HCT116 (cell line): Measurements from ENCODE around the gene PTPN4. TPM values are rescaled to one million over a fixed set of nuclear protein-coding genes. Genes with fewer than 3 reads are reported as not detected.
A peak's percentile ranks its signal among the peaks of the same experiment; 100 is the strongest.

ENCODE experiments used
- ATAC-seq: fragments of 200-7000 bp; cut with Tn5 transposase; 2 replicates; pipeline ENCODE4 v1.9.1; 2020; ENCODE audit warnings: mild to moderate bottlenecking, moderate library complexity
- BruUV-seq: library from RNA; stranded (reverse); fragments of 400-500 nt; replicated peaks from 2 replicates; lab custom pipeline; 2021; lab: Mats Ljungman, UMichigan
- CTCF ChIA-PET: fragments of 300-600 bp; sonication (Branson Sonifier 250); formaldehyde crosslinking; loops from one replicate; lab custom pipeline; 2021; ENCODE audit warnings: antibody characterized with exemption; lab: Charles Lee
- POLR2A ChIA-PET: fragments of 300-600, 350-600 bp; sonication (Branson Sonifier 250); formaldehyde crosslinking; loops from one replicate; lab custom pipeline; 2021; ENCODE audit warnings: antibody characterized with exemption; lab: Charles Lee
- RAD21 ChIA-PET, 2 experiments: fragments of 300-600 bp; sonication (Branson Sonifier 250); formaldehyde crosslinking; loops; one replicate each; lab custom pipeline; 2023; ENCODE audit warnings: low total read pairs in 2 of 2; ENCODE audit not compliant: uncharacterized antibody in 2 of 2, unreplicated experiment in 2 of 2, low non-redundant PET in 1 of 2; lab: Charles Lee
- DNase-seq: peaks from one replicate; pipeline ENCODE4 v3.0.0-alpha.2; 2010; ENCODE audit warnings: low read depth, low spot score
- H2AFZ ChIP-seq: fragments of 200-600 bp; shearing (Covaris generic), sonication (generic); 2 replicates; pipeline ENCODE4 v1.6.1; 2017; ENCODE audit warnings: low read depth, mixed run types, mixed read lengths, antibody characterized with exemption, low read length; ENCODE audit not compliant: poor library complexity, severe bottlenecking
- H3K27ac ChIP-seq: 2 replicates; pipeline ENCODE4 v1.5.1; 2012; ENCODE audit warnings: low read depth, low read length
- H3K27me3 ChIP-seq: fragments of 200-600 bp; sonication (generic); 2 replicates; pipeline ENCODE4 v1.6.1; 2016; ENCODE audit warnings: mixed run types, low read length, mixed read lengths; ENCODE audit not compliant: insufficient read depth
- H3K36me3 ChIP-seq, 2 experiments: fragments of 200-500 bp in 1 of 2; fragments of 200-600 bp in 1 of 2; sonication (Bioruptor generic) in 1 of 2; sonication (generic) in 1 of 2; 2 replicates each; pipeline versions ENCODE4 v1.5.1 to v1.6.1; 2014 to 2016; ENCODE audit warnings: low read length in 2 of 2, inconsistent platforms in 1 of 2, mixed read lengths in 1 of 2, mixed run types in 1 of 2; ENCODE audit not compliant: insufficient read depth in 2 of 2, control insufficient read depth in 1 of 2
- H3K4me1 ChIP-seq, 2 experiments: fragments of 200-600 bp in 1 of 2; sonication (generic) in 1 of 2; 2 replicates each; pipeline versions ENCODE4 v1.5.1 to v1.6.1; 2012 to 2017; ENCODE audit warnings: low read length in 2 of 2, inconsistent platforms in 1 of 2, mild to moderate bottlenecking in 1 of 2, mixed read lengths in 1 of 2, mixed run types in 1 of 2, moderate library complexity in 1 of 2; ENCODE audit not compliant: insufficient read depth in 2 of 2, control insufficient read depth in 1 of 2
- H3K4me2 ChIP-seq: fragments of 200-600 bp; sonication (generic); 2 replicates; pipeline ENCODE4 v1.6.1; 2017; ENCODE audit warnings: mixed run types, low read length, mixed read lengths
- H3K4me3 ChIP-seq, 2 experiments: fragments of 200-600 bp in 1 of 2; sonication (generic) in 1 of 2; replicated peaks in 1 of 2; 2 replicates each; pipeline ENCODE4 v1.5.1; 2011 to 2016; ENCODE audit warnings: low read length in 2 of 2, control low read depth in 1 of 2, low read depth in 1 of 2, mild to moderate bottlenecking in 1 of 2, mixed read lengths in 1 of 2, mixed run types in 1 of 2
- H3K79me2 ChIP-seq: fragments of 200-600 bp; sonication (generic); 2 replicates; pipeline ENCODE4 v1.6.1; 2017; ENCODE audit warnings: mild to moderate bottlenecking, mixed run types, low read length, moderate library complexity, mixed read lengths; ENCODE audit not compliant: insufficient read depth
- H3K9ac ChIP-seq: fragments of 200-600 bp; sonication (generic); 2 replicates; pipeline ENCODE4 v1.6.1; 2016; ENCODE audit warnings: low read length, mixed read lengths
- H3K9me2 ChIP-seq: fragments of 200-600 bp; sonication (generic), shearing (Covaris generic); 2 replicates; pipeline ENCODE4 v1.6.1; 2017; ENCODE audit warnings: mixed run types, mild to moderate bottlenecking, moderate library complexity; ENCODE audit not compliant: insufficient read depth
- H3K9me3 ChIP-seq, 2 experiments: fragments of 200-500 bp in 1 of 2; fragments of 200-600 bp in 1 of 2; sonication (Bioruptor generic) in 1 of 2; sonication (generic) in 1 of 2; 2 replicates each; pipeline ENCODE4 v1.6.1; 2014 to 2017; ENCODE audit warnings: low read length in 2 of 2, mixed read lengths in 2 of 2, inconsistent platforms in 1 of 2, low read depth in 1 of 2, mild to moderate bottlenecking in 1 of 2, mixed run types in 1 of 2, moderate library complexity in 1 of 2; ENCODE audit not compliant: control insufficient read depth in 1 of 2, insufficient read depth in 1 of 2
- H4K20me1 ChIP-seq: fragments of 200-600 bp; sonication (generic), shearing (Covaris generic); 2 replicates; pipeline ENCODE4 v1.6.1; 2017; ENCODE audit warnings: mixed run types, mild to moderate bottlenecking, moderate library complexity; ENCODE audit not compliant: insufficient read depth
- CBX3 ChIP-seq: IDR thresholded peaks from 2 replicates; pipeline ENCODE4 v1.6.1; 2012; ENCODE audit warnings: low read depth
- CEBPB ChIP-seq: IDR thresholded peaks from 2 replicates; pipeline ENCODE4 v1.6.1; 2012; ENCODE audit warnings: low read depth
- EGR1 ChIP-seq: IDR thresholded peaks from 2 replicates; pipeline ENCODE4 v1.6.1; 2012; ENCODE audit warnings: low read depth
- EZH2phosphoT487 ChIP-seq: fragments of 200-600 bp; IDR thresholded peaks from 2 replicates; pipeline ENCODE4 v1.6.1; 2018; ENCODE audit warnings: antibody characterized with exemption, borderline replicate concordance
- FOSL1 ChIP-seq: IDR thresholded peaks from 2 replicates; pipeline ENCODE4 v1.6.1; 2012; ENCODE audit warnings: low read depth
- JUND ChIP-seq: IDR thresholded peaks from 2 replicates; pipeline ENCODE4 v1.6.1; 2012
- POLR2AphosphoS5 ChIP-seq: IDR thresholded peaks from 2 replicates; pipeline ENCODE4 v1.6.1; 2011; ENCODE audit warnings: mild to moderate bottlenecking, low read depth, low read length, moderate library complexity
- RAD21 ChIP-seq: IDR thresholded peaks from 2 replicates; pipeline ENCODE4 v1.6.1; 2012; ENCODE audit warnings: low read depth, mild to moderate bottlenecking
- SP1 ChIP-seq: IDR thresholded peaks from 2 replicates; pipeline ENCODE4 v1.6.1; 2012; ENCODE audit warnings: low read depth
- SRF ChIP-seq: IDR thresholded peaks from 2 replicates; pipeline ENCODE4 v1.6.1; 2012; ENCODE audit warnings: low read depth
- TCF7L2 ChIP-seq: IDR thresholded peaks from 2 replicates; pipeline ENCODE4 v1.7.0; 2011; ENCODE audit warnings: borderline replicate concordance, inconsistent platforms; ENCODE audit not compliant: insufficient read depth, insufficient read length; ENCODE audit errors: extremely low read depth
- YY1 ChIP-seq: IDR thresholded peaks from 2 replicates; pipeline ENCODE4 v1.6.1; 2011; ENCODE audit warnings: low read length, low read depth, moderate library complexity, mild to moderate bottlenecking; ENCODE audit not compliant: insufficient replicate concordance; ENCODE audit errors: extremely low read depth
- ZNF274 ChIP-seq: fragments of 200-500 bp; sonication (Bioruptor generic); IDR thresholded peaks from 2 replicates; pipeline ENCODE4 v1.6.1; 2014; ENCODE audit warnings: mild to moderate bottlenecking, low read depth, low read length, inconsistent platforms
- intact Hi-C: fragments of 100-400 bp; cut with micrococcal nuclease; formaldehyde crosslinking; loops from 2 replicates; pipeline ENCODE4 v1.10.0; 2022
- total RNA-seq: library from RNA; stranded (reverse); gene quantifications from one replicate; pipeline ENCODE4 v1.2.1, GENCODE V29; 2021; ENCODE audit not compliant: unreplicated experiment
- TF ChIP-seq, protein P1 (sequence below): IDR thresholded peaks from 2 replicates; pipeline ENCODE4 v1.6.1; 2012; ENCODE audit warnings: low read depth
- TF ChIP-seq, protein P2 (sequence below): IDR thresholded peaks from 2 replicates; pipeline ENCODE4 v1.6.1; 2011; ENCODE audit warnings: mild to moderate bottlenecking, low read length, moderate library complexity; ENCODE audit not compliant: insufficient replicate concordance; ENCODE audit errors: extremely low read depth

PTPN4 gene
- total RNA-seq, 1 experiment from 2014 or later: 38.4 TPM

GRCh38 chr2:119756837-119757236, 2.9 kb upstream of the PTPN4 start:
- no peaks in the 10 kb centered on the region for H3K9me3 ChIP-seq
- peak overlapping the region; percentile 55 for H2AFZ ChIP-seq
- TF ChIP-seq CBX3 (peak; percentile 81), JUND (peak; percentile 91), SRF (no peak), POLR2AphosphoS5 (peak; percentile 50; the same call in 1 of the 2 replicates), RAD21 (no peak), CEBPB (no peak), YY1 (no peak), EZH2phosphoT487 (no peak), ZNF274 (no peak), SP1 (peak; percentile 77), FOSL1 (peak; percentile 93), TCF7L2 (no peak), EGR1 (peak; percentile 81; the same call in 1 of the 2 replicates)
- TF ChIP-seq, protein P1, sequence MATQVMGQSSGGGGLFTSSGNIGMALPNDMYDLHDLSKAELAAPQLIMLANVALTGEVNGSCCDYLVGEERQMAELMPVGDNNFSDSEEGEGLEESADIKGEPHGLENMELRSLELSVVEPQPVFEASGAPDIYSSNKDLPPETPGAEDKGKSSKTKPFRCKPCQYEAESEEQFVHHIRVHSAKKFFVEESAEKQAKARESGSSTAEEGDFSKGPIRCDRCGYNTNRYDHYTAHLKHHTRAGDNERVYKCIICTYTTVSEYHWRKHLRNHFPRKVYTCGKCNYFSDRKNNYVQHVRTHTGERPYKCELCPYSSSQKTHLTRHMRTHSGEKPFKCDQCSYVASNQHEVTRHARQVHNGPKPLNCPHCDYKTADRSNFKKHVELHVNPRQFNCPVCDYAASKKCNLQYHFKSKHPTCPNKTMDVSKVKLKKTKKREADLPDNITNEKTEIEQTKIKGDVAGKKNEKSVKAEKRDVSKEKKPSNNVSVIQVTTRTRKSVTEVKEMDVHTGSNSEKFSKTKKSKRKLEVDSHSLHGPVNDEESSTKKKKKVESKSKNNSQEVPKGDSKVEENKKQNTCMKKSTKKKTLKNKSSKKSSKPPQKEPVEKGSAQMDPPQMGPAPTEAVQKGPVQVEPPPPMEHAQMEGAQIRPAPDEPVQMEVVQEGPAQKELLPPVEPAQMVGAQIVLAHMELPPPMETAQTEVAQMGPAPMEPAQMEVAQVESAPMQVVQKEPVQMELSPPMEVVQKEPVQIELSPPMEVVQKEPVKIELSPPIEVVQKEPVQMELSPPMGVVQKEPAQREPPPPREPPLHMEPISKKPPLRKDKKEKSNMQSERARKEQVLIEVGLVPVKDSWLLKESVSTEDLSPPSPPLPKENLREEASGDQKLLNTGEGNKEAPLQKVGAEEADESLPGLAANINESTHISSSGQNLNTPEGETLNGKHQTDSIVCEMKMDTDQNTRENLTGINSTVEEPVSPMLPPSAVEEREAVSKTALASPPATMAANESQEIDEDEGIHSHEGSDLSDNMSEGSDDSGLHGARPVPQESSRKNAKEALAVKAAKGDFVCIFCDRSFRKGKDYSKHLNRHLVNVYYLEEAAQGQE: no peak
- TF ChIP-seq, protein P2, sequence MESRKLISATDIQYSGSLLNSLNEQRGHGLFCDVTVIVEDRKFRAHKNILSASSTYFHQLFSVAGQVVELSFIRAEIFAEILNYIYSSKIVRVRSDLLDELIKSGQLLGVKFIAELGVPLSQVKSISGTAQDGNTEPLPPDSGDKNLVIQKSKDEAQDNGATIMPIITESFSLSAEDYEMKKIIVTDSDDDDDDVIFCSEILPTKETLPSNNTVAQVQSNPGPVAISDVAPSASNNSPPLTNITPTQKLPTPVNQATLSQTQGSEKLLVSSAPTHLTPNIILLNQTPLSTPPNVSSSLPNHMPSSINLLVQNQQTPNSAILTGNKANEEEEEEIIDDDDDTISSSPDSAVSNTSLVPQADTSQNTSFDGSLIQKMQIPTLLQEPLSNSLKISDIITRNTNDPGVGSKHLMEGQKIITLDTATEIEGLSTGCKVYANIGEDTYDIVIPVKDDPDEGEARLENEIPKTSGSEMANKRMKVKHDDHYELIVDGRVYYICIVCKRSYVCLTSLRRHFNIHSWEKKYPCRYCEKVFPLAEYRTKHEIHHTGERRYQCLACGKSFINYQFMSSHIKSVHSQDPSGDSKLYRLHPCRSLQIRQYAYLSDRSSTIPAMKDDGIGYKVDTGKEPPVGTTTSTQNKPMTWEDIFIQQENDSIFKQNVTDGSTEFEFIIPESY: no peak
- TF ChIP-seq, all 23 proteins: peak for 6
- Histone ChIP-seq H3K4me3 (peak overlapping the region in 1 of 2 experiments; percentile 14; a peak in 2 of 4 replicates), H3K27me3 (no peaks in the 10 kb centered on the region), H3K27ac (peak overlapping the region; percentile 2; the same call in 1 of the 2 replicates), H3K4me2 (peak overlapping the region; percentile 71), H3K9me2 (no peaks in the 10 kb centered on the region), H3K4me1 (peaks cover 17 to 42% of the 10 kb centered on the region in 2 experiments; a peak in 3 of 4 replicates), H3K79me2 (peaks cover 17% of the 10 kb centered on the region), H3K9ac (no peak overlapping the region), H3K36me3 (no peaks in the 10 kb centered on the region), H4K20me1 (no peaks in the 10 kb centered on the region)
- RAD21 ChIA-PET: no interaction called here
- DNase-seq (peak; percentile 62), ATAC-seq (no peak)
- POLR2A ChIA-PET: interaction anchor here (1.1 kb wide), 1 partner anchor 12 kb away, joined by 4 read pairs; no protein-coding TSS in a partner anchor
- intact Hi-C loops: loop anchor here (5.0 kb wide), 1 partner anchor 255 kb away; the partner anchor contains the start of gene EPB41L5
- BruUV-seq: no TSS peak
- CTCF ChIA-PET: interaction anchor here (1.1 to 1.2 kb wide), 2 partner anchors 54 to 556 kb away, joined by 3 to 5 read pairs; no protein-coding TSS in a partner anchor
